ENCODE data around the gene LDAF1.

LDAF1 gene

DNA sequence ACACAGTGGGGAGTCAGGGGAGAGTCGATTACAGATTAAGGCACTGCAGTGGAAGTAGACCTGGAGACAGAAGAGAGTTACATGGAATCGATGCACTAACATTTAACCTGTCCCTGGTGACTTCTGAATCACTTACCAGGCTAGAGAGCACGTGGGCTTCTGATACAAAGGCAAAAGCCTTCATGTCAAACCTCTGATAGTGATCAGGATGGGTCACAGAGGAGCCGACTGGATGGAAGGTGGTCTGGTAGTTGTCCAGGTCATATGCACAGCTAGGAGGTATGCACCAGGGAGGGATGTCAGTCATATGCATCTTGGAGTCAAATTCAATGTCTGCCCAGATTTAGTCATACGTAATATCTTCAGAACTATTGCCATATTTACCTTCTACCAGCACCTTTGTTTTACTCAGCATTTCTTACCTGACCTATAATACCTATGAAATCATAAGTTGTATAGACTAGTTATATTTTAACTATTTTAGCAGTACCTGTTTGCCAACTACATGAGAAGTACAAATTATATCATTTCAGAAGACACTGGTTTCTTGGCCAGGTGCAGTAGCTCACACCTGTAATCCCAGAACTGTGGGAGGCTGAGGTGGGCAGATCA is 41.2 kb downstream of the LDAF1 start:
- DNase-seq: no peak

DNA sequence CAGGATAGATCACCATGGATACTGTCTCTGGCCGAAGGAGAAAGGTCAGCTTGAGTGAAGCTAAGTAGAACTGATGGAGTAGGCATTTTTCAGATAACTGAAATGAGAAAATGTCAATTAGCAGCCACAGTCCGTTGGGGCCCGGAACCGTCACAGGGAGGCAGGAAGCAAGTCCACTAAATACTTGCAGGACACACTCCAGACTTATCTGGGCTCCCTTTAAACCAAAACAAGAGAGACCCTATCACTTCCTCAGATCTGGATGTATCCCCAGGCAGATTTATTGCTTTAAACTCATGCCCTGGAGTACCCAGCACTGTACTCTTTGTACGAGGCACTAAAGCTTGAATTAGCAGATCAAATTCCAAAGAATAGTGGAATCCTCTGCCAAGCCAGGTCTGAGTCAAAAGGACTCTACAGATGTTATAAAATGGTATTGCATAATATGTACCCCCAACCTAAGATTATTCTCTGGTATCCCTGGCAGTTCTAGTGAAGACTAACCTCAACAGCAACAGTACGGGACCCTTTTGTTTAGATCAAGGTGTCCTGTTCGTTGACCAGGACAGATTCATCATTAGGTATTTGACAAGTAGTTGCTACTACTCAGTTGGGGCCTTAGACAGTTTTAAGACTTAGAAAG is 44.8 kb downstream of the LDAF1 start:
- DNase-seq: no peak

DNA sequence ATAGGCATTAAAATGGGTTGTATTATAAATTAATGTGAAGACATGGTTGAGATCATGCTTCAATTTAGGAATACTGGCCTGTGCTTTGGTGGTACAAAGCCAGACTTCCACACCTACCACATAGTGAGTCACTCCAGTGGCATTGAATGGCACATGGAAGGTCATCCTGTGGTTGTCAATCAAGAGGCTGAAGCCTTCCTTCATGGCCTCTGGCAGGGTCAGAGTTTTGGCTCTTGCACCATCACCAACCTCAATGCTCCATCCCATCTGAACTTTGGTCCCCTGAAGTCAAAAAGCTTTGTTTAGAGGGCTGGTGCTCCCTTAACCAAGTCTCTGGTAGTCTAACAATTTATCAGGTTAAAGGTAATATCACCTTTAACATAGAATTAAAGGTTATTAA is 46.8 kb downstream of the LDAF1 start:
- no peak for DNase-seq

DNA sequence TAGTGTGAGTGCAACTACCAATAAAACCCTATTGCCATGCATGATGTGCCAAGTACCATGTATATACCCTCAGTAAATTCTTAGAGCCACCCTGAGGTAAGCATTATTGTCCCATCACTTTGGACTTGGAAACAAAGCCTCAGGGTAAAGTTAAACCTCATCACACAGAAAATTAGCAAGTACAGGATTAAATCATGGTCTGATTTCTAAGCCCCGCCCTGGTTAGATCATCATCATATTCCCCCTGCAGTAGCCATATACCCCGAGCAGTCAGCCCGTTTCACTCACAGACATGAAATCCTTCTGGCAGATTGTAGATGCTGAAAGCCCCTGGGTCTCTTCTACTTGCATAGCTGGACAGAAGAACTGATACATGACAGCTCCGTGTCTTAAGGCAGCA is 48.1 kb downstream of the LDAF1 start:
- DNase-seq: no peak

DNA sequence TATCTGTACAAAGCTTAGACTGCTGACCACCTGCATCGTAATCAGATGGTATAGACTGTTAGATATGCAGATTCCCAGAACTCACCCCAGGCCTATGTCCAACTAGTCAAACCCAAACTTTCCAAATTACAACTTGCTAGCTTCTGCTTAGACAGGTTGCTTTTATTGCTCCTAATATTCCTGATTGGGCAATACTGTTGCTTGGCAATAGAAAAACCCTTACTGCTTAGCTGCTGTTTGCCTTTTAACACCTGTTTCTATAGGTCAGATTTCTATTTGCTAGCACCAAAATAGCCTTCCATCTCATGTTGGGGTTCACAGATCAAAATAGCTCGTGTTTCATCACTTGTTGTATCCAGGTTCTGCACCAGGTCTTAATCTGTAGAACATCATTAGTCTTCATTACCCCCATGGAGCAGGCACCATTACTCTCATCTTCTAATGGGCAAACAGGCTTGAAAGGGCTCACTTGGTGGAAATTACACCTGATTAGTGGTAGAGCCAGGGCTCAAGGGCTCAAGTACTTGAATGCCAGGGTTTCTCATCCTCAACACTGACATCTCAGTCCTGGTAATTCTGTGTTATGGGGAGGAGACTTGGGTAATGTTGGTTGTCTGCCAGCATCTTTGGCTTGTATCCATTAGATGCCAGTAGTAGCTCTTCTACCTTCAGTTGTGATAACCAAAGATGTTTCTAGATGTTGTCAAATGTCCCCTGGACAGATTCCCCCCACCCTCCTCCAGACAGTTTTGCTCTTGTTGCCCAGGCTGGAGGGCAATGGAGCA is 50.2 kb downstream of the LDAF1 start:
- no peak for DNase-seq

DNA sequence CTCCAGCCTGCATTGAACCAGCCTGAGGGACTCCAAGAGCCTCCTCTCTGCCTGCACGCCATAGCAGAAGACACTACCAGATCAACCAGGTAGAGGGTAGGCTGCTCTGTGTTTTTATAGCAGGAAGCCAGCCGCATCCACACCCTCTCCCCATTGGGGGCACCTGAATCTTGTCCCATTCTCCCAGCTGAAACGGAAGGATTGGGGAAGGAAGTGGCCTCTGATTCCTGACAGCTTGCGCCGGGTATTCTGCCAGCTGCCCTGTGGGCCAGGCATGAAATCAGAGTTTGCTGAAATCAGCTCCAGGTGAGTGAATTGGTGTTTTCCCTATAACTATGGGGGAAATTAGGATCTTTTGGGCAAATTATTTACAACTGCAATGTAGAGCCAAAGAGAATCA is 53.0 kb downstream of the LDAF1 start, which contains the start of gene ZP2:
TSS of gene ZP2 (minus strand) at position 89 of the 400 bp plus-strand sequence. CDS start at position 62, 27 bp downstream.
- DNase-seq: no peak

DNA sequence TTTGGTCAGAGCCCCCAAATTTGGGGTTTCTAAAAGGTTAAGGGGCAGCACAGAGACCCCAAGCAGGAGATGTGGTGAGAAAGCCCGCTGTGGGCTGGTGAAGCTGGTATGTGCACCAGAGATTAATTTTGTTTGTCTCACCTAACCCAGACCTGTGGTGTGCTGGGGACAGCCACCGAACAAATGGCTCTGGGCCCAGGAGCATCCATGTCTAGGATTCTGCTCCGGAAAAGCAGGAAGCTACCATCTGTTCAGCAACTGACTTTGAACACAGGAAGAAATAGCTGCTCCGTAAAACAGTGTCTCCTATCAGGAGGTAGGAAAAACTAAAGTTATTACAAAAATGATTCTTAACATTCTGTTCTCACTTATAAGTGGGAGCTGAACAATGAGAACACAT is 55.6 kb downstream of the LDAF1 start:
- DNase-seq: no peak

DNA sequence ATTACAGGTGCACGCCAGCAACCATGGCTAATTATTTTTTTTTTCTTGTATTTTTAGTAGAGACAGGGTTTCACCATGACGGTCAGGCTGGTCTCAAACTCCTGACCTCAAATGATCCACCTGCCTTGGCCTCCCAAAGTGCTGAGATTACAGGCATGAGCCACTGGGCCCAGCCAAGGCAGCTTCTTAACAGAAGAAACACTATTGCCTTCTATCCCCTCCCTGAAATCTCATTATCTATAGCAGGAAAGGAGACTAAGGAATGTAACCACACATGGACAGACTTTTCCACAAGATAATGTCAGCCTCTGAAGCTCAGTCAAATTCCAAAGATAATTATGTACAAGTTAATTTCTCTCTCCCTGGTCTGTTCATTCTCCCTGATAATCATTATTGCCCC is 58.6 kb downstream of the LDAF1 start:
- DNase-seq: no peak

DNA sequence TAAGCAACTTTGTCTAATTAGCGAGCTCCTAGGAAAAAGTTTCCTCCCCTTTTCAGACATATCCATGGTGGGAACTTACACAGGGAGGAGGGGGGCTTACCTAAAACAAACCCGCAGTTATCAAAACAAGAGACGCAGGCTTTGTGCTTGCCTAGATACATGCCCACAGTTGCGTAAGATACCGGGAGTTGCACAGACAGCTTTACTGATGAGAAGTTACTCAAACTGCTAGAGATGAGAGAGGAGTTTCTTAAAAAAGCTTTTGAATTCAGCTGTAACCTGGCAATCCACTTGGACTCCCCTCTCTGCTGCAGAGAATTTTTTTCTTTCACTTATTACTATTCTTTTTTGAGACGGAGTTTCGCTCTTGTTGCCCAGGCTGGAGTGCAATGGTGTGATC is 59.7 kb downstream of the LDAF1 start:
- no peak for DNase-seq

DNA sequence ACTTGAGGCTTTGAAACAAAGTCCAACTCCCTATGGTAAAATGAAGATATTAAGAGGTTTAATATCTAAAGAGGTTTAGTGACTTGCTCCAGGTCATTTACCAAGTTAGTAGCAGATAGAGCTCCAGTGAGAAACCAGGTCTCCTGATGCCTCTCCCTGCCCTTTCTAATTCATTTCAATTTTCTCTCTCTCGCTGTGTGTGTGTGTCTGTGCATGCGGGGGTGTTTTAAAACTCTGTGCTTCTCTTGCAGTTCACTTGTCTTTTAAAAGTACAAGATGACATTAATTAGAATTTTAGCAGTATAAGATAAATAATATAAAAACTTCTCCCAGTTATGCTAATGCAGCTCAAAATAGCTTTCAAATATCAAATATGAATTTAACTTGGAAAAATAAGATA is 61.1 kb downstream of the LDAF1 start:
- no peak for DNase-seq

DNA sequence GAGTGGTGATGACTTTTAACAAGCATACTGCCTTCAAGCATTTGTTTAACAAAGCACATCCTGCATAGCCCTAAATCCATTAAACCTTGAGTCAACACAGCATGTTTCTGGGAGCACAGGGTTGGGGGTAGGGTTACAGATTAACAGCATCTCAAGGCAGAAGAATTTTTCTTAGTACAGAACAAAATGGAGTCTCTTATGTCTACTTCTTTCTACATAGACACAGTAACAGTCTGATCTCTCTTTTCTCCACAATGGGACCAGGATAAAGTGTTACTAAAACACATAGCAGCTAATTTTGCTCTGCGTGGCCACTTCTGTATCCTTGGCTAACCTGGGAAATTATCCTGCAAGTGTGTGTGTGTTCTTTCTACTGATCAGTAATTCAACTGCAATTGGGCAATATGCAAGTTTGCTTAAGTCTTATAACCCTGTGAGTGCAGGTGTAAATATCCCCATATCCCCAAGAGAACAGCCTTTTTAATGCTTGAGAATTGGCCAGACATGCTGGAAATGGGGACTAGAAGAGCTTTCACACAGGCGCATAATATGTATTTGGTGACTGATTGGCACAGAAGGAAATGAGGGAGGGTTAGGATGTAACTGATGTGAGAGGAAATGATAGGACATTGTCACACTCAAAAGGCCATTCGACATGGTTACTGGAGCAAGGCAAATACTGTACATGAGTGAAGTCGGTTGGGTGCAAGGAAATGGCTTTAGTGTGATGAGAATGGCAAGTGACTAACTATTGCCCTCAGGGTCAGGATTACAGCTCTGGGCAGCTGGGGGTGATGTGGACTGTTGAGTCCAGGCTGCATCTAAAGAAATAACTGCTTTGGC is 64.2 kb downstream of the LDAF1 start:
- DNase-seq: no peak

DNA sequence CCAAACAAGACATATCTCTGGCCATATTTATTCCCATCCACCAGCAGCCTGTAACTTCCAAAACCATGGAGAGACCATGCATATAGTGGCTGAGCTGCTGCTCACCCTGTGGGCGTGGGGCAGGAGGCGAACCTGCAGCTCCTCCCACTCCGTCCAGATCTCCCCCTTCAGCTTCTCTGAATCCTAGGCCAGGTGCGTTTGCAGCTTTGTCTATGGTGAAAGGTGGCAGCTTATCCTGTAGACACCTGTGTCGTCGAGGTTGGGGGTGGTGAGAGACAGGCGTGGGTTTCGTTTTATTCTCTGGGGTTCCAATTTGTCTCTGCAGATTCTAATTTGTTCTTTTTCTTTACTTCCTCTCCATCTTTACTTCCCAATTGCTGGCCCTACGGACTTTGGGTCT is 65.3 kb downstream of the LDAF1 start:
- no peak for DNase-seq

DNA sequence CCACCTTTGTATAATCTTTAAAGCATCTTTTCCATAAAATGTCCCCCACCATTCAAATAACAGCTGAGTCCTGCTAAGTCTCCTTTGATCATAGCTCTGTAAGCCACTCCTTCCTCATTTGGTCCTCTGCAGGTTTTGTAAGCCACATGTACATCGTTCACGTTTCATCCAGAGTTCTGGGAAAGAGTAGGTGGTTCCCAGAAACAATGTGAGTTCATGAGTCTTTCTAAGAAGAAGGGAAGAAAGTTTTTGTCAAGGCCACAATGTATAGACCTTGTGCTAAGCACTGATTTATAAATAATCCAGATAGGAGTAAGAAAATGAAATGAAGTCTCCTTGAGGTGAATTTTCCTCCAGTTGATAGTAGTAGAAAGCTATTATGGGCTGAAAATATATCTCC is 66.3 kb downstream of the LDAF1 start:
- DNase-seq: no peak

DNA sequence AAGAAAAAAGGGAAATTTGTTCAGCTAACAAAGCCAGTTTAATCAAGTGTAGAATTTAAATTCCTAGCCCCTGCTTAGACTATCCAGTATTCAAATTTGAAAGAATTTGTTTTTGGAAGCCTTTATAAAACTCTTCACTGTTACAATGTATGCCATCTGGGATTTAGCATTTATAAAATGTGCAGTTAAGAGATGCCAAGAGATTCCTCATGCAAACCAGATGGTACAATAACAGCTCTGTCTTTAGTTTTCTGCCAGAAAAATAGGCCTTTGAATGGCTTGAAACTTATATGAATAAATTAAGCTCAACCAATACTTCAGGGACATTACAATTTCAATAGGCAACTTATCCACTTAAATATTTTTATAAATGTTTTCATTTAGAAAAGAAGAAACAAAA is 68.3 kb downstream of the LDAF1 start:
- DNase-seq: no peak

DNA sequence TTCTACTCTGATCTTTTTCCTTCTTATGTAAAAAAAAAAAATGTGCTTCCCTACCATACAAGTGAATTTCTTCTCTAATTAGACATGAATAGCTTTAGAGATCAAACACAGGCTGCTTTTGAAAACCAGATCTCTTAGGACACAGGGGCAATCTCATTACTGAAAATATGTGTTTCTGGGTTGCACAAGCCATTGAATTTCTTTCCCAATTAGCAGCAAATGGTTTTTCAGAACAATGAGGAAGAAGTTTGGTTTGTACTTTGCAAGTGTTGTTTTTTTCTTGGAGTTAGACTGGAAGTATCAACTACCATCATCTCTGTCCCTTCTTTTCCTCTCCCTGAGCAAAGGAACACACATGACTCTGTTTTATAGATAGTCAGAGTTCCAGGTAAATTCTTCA is 69.4 kb downstream of the LDAF1 start:
- DNase-seq: no peak

DNA sequence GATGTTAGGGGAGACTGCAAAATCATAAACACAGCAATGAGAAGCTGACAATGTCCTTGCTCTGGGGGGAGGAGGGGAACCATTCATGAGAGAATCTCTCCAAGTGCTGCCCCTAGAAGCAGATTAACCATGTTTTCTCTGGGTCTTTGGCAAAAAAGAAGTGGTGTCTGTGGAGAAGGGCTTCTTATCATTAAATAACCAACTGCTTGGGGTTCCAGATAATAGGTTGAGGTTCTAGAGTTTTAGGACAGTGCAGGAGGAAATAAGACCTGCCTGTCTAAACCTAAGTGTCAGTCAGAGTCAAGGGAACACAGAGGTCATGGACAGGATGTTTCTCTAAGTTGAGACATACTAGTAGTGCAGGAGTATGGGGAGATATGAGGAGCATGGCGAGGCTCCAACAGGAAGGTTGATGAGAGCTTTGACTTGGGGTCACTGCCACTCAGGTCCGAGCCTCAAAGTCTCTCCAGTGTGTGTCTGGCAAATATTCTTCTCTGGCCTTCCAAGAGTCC is 69.9 kb downstream of the LDAF1 start:
- no peak for DNase-seq
